CD4-positive, alpha-beta T cell treated with Interleukin-12 subunit alpha and Interleukin-12 subunit beta, for 1 hour (primary cell): ENCODE results near the gene PPDPF.
A peak's percentile ranks its signal among the peaks of the same experiment; 100 is the strongest.

Source experiments
- DNase-seq: peaks from one replicate; pipeline ENCODE4 v3.0.0-alpha.2; 2020

Gene PPDPF

DNA sequence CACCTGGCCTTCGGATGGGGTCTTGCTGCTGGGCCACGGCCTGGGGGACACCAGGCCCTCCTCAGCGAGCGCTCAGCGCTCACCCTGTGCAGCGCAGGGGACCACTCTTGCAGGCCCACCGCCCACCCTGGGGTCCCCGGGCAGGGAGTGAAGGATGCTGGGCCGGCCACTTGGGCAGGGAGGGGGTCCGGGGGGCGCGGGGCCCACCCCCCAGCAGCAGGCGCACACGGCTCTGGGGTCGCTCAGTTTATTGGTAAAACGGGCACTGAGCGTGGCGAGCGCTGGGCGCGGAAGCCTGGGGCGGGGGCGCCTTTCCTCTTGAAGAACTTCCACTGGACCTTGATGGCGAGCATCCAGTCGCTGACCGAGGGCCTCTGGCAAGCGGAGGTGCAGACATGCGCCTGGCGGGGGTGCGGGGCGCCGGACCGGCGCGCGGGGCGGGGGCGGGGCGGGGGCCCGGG, 32.8 kb upstream of the PPDPF start:
- no peak for DNase-seq

- DNase-seq = no peak
Observed at GRCh38 chr20:63488315-63489251, 32.0 kb upstream of the PPDPF start.

DNA sequence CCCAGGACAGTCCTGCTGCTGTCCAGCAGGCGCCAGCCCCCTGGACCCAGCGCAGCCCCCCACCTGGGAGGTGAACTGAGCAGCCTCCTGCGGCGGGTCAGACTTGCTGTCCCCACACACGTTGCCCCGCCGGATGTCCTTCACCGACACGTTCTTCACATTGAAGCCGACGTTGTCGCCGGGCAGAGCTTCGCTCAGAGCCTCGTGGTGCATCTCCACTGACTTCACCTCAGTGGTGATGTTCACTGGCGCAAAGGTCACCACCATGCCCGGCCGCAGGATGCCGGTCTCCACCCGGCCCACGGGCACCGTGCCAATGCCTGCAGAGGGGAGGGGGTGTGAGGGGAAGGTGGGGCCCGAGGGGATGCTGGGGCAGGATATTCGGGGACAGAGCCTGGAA, 30.1 kb upstream of the PPDPF start:
- DNase-seq = no peak

- no peak for DNase-seq
Observed at GRCh38 chr20:63491078-63491477, 29.5 kb upstream of the PPDPF start.

DNA sequence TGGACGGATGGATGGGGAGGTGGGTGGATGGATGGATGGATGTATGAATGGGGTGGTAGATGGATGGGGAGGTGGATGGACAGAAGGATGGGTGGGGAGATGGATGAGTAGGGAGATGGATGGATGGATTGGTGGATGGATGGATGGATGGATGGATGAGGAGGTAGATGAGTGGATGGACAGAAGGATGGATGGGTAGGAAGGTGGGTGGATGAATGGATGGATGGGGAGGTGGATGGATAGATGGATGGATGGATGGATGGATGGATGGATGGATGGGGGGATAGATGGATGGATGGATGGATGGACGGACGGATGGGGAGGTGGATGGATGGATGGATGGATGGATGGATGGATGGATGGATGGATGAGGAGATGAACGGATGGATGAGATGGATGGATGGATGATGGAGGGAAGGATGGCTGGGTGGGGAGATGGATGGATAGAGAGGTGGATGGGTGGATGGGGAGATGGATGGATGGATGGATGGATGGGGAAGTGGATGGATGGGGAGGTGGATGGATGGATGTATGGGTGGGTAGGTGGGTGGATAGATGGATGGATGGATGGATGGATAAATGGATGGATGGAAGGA, 28.8 kb upstream of the PPDPF start:
- no peak for DNase-seq

GRCh38 chr20:63492518-63492917, 28.0 kb upstream of the PPDPF start:
- no peak for DNase-seq

DNA sequence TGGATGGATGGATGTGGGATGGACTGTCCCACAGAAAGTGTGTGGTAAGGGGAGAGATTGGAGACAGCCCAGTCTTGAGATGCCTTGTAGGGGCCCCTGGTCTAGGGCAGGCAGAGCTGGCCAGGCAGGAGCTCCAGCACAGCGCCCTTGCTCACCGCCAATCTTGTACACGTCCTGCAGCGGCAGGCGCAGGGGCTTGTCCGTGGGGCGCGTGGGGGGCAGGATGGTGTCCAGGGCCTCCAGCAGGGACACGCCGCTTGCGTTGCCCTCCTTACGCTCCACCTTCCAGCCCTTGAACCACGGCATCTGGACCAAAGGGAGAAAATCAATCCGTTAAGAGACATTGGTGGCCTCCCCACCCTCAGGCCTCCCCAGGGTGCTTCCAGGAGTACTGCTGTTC, 27.6 kb upstream of the PPDPF start:
- DNase-seq = no peak

DNA sequence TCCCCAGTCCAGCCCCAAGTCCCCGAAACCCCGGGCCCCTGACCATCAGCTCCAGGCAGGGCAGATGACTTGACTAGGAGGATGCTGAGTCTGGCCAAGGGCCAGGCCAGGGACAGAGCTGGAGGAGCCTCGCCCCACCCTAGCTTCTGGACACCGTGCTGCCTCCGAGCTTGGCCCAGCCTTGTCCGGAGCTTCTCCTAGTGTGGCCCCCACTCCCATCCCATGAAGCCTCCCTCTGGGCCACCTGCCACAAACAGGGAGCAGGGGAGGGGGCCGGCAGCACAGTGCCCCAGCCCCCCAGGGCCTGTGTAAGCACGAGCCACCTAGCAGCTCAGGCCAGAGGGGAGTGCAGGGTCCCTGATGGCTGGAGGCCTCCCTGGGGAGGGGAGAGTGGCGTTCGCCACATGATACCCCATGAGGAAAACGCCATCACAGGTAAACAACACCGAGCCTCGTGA, 27.0 kb upstream of the PPDPF start:
- DNase-seq = no peak

DNA sequence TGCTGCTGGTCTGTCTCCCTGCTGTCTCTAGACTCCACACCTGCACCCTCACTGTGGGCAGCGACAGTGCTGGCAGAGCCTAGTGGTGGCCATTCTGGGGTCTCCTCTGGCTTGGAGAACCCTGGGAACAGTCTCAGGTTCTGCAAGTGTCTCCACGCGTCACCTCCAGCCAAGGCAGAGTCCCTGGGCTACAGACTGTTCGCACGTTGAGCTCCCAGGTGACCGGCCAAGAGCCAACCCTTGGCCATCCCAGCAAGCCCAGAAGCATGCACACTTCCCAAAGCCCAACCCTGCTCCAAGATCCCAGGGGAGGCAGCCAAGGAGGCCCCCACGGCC, 26.5 kb upstream of the PPDPF start:
- DNase-seq = no peak

DNA sequence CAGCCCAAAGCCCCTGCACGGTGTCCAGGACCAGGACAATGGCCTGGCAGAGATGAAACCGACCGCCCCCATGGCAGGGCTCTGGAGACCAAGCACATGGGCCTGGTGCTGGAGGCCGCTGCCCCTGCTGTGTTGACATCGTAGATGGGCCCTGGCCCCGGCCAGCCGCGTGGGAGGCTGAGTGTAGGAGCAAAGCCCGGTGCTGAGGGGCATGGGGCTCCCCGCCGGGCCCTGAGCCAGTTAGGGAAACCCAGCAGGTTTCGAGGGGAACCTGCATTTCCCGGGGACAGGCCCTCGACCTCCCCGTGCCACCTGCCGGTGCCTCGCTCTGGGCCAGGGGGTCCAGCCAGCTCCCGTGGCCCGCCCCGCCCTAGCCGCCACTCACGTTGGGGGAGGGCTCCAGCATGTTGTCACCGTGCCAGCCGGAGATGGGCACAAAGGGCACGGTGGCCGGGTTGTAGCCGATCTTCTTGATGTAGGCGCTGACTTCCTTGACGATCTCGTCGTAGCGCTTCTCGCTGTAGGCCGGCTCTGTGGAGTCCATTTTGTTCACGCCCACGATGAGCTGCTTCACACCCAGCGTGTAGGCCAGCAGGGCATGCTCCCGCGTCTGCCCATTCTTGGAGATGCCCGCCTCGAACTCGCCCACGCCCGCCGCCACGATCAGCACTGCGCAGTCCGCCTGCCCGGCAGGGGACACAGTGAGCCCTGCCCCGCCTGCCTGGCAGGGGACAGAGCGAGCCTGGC, 26.0 kb upstream of the PPDPF start:
- no peak for DNase-seq

DNA sequence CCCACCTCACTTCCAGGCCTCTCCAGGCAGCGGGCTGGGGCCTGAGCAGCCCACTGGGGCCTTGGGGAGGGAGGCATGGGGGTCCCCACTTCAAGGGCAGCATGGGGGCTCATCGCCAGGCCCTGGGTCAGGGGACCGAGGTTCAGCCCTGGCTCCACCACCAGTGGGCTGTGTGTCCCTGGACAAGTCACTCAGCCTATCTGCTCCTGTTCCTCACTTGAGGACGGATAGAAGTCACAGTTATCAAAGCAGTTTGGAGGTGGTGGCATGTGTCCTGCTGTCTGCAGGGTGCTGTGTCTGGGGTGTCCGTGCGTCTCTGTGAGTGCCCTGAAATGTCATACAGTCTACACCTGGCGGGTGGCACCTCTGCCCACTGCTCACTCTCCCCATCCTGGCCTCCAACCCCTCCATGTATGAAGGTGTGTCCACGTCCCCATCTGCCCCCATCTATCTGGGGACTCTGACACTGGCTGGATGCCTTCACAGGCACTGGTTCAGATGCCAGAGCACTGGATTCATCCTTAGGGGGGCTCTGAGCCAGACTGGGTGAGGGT, 25.3 kb upstream of the PPDPF start:
- DNase-seq = no peak

DNA sequence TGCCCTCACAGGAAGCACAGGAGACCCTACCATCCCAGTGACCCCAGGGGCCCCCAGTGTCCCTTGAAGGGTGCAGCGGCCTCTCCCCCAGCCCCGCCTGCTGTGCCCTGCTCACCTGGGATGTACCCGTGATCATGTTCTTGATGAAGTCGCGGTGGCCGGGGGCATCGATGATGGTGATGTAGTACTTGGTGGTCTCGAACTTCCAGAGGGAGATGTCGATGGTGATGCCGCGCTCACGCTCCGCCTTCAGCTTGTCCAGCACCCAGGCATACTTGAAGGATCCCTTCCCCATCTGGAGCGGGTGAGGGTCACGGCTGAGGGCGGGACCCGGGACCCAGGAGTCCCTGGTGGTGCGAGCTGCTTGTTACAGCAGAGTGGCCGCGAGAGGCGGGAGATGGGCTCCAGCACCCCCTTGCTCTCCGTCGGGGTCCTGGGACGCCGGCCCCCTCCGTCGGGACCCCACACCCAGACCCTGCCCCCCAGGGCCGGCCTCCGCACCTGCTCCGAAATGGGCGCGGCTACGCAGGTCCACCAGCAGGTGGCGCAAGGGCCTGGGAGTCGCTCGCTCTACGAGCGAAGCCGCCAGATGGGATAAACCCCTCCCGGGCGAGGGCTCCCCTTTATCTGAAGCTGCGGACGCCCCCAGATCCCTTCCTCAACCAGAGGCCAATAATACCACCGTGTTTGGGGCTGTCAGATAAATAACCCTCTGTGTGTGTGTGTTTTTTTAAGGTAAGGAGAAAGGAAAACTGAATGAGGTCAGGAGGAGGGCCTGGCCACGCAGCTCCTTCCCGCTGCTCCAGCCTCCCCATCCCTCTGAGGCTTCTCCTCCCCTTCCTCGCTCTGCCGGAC, 24.6 kb upstream of the PPDPF start:
- peak; percentile 78 for DNase-seq

GRCh38 chr20:63496596-63497120, 23.9 kb upstream of the PPDPF start:
- no peak for DNase-seq

GRCh38 chr20:63497138-63497945, 23.2 kb upstream of the PPDPF start:
- DNase-seq = no peak

GRCh38 chr20:63497946-63498935, 22.3 kb upstream of the PPDPF start:
- no peak for DNase-seq

DNA sequence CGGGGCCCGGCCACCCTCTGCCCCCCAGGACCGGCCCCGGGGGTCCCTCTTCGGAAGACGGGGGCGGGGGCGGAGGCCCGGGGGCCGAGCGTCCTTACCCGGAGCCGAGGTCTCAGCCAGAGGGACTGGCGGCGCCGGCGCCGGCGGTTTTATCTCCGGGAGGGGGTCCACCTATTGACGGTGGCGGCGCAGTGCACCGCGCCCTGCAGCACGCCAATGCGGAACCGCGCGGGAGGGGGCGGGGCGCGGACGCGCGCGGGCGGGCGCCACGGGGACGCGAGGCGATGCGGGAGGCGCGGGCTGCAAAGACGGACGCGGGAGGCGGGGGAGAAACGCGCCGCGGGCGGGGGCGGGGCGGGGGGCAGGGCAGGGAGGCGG, 21.6 kb upstream of the PPDPF start, which contains the start of gene EEF1A2:
Gene EEF1A2 (minus strand): TSS at position 124 of the 378 bp plus-strand sequence. CDS start 1,320 bp downstream, outside the sequence.
- DNase-seq = peak; percentile 67

GRCh38 chr20:63499338-63499969, 21.1 kb upstream of the PPDPF start:
- no peak for DNase-seq

DNA sequence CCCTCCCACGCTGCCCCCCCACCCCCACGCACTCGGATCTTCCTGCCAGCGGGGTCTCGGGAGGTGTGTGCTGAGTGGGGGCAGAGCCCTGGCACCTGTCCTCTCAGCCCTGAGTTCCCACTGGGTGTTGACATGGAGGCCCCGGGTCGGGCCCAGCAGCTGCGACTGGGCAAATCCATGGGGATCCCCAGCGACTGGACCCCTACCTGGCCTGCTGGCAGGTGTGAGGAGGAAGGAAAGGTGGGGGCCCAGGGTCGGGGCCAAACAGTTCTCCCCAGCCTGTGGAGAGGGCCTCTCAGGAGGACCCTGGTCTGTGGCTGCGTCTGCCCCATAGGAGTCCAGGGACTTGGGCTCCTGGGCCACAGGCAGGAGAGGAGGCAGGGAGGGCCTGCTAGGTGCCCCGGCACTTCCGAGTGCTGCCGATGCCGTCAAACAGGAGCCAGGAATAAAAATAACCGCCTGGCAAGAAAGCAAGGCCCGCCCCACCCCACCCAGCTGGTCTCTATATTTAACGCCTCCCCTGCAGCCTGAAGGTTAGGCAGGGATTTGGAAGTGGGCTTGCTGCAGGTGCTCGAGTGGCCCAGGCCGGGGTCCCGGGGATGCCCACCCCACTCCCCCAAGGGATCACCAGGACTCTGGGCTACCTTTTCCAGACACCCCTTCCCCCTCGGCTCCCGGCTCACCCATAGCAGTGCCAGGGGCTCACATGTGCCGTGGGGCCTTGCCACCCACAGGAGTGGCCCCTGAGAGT, 20.2 kb upstream of the PPDPF start:
- no peak for DNase-seq
